Naive thymus-derived CD8-positive, alpha-beta T cell (primary cell): ENCODE results near the gene ESR2. TPM values are rescaled to one million over a fixed set of nuclear protein-coding genes. Genes with fewer than 3 reads are reported as not detected.

Experiments
- ATAC-seq, 2 donors: fragments of 150-1000 bp; cut with Tn5 transposase in 1 of 2; sonication (Bioruptor Pico), chemical (Tn5 transposase) in 1 of 2; 1 replicate in 1 of 2; 2 replicates in 1 of 2; pipeline ENCODE4 v1.10.0; 2021; ENCODE audit warnings: mild to moderate bottlenecking in 2 of 2, moderate library complexity in 2 of 2
- POLR2A ChIA-PET: fragments of 350-600 bp; sonication (Branson Sonifier 250); formaldehyde crosslinking; loops from one replicate; lab custom pipeline; 2021; ENCODE audit warnings: antibody characterized with exemption; lab: Charles Lee
- DNase-seq, 10 donors: peaks; one replicate each; pipeline versions ENCODE4 v3.0.0 to v3.0.0-alpha.2; 2020 to 2022
- H3K27ac Mint-ChIP-seq, 10 donors: one replicate each; pipeline ENCODE4 v1.8.0; 2020 to 2022; ENCODE audit warnings: mild to moderate bottlenecking in 10 of 10, mixed read lengths in 10 of 10, moderate library complexity in 4 of 10, inconsistent platforms in 1 of 10
- H3K27me3 Mint-ChIP-seq, 5 donors: one replicate each; pipeline ENCODE4 v1.8.0; 2021 to 2022; ENCODE audit warnings: mixed read lengths in 5 of 5
- H3K36me3 Mint-ChIP-seq, 3 donors: one replicate each; pipeline ENCODE4 v1.8.0; 2020 to 2022; ENCODE audit warnings: mixed read lengths in 3 of 3, mild to moderate bottlenecking in 2 of 3, inconsistent platforms in 1 of 3
- H3K4me1 Mint-ChIP-seq, 4 donors: one replicate each; pipeline ENCODE4 v1.8.0; 2021 to 2022; ENCODE audit warnings: mixed read lengths in 4 of 4
- H3K4me3 Mint-ChIP-seq, 10 donors: one replicate each; pipeline ENCODE4 v1.8.0; 2020 to 2022; ENCODE audit warnings: mild to moderate bottlenecking in 10 of 10, mixed read lengths in 10 of 10, moderate library complexity in 6 of 10, inconsistent platforms in 1 of 10
- H3K9me3 Mint-ChIP-seq, 9 donors: one replicate each; pipeline ENCODE4 v1.8.0; 2020 to 2022; ENCODE audit warnings: mixed read lengths in 9 of 9, mild to moderate bottlenecking in 3 of 9, inconsistent platforms in 1 of 9, moderate library complexity in 1 of 9
- polyA plus RNA-seq, 3 donors: library from polyadenylated mRNA; unstranded; fragments of 300-500 nt; fragmentation: Illumina TruSeq; gene quantifications; one replicate each; pipeline ENCODE4 v1.2.3, GENCODE V29; 2021
- total RNA-seq, 8 experiments: library from RNA in 2 of 8; stranded (reverse) in 2 of 8; gene quantifications; one replicate each; pipeline ENCODE4 v1.2.3 and lab custom pipeline; 2021 to 2026

Gene ESR2
- total and polyA plus RNA-seq, 5 experiments from 2014 or later, result 0.16 to 0.41 (median 0.29) TPM; not detected in 2

GRCh38 chr14:64255756-64256155 is 38.4 kb downstream of the ESR2 start:
- DNase-seq (no peak), ATAC-seq (no peak)
- Mint-ChIP-seq H3K9me3 (no peaks in the 10 kb centered on the region), H3K27ac (no peak overlapping the region), H3K4me3 (no peak overlapping the region), H3K36me3 (no peaks in the 10 kb centered on the region), H3K27me3 (no peaks in the 10 kb centered on the region), H3K4me1 (no peaks in the 10 kb centered on the region)
- POLR2A ChIA-PET, result no interaction called here

GRCh38 chr14:64253672-64254071 is 40.5 kb downstream of the ESR2 start:
- Mint-ChIP-seq H3K27ac (no peak overlapping the region), H3K36me3 (no peaks in the 10 kb centered on the region), H3K27me3 (peaks cover 0 to 4% (median 0%) of the 10 kb centered on the region in 5 donors), H3K4me3 (no peak overlapping the region), H3K4me1 (no peaks in the 10 kb centered on the region), H3K9me3 (no peaks in the 10 kb centered on the region)
- DNase-seq (no peak), ATAC-seq (no peak)
- POLR2A ChIA-PET, result no interaction called here

GRCh38 chr14:64249363-64249762 is 44.8 kb downstream of the ESR2 start:
- no peak for ATAC-seq
- POLR2A ChIA-PET, result no interaction called here
- DNase-seq, result no peak
- H3K36me3 Mint-ChIP-seq, result peaks cover 0 to 1% (median 0%) of the 10 kb centered on the region in 3 donors
- H3K27ac Mint-ChIP-seq, result no peak overlapping the region
- H3K9me3 Mint-ChIP-seq, result no peaks in the 10 kb centered on the region
- peaks cover 0 to 2% (median 0%) of the 10 kb centered on the region in 4 donors for H3K4me1 Mint-ChIP-seq
- H3K4me3 Mint-ChIP-seq, result no peak overlapping the region
- peaks cover 0 to 14% (median 6%) of the 10 kb centered on the region in 5 donors for H3K27me3 Mint-ChIP-seq

GRCh38 chr14:64248689-64249088 is 45.5 kb downstream of the ESR2 start:
- no peaks in the 10 kb centered on the region for H3K9me3 Mint-ChIP-seq
- POLR2A ChIA-PET, result no interaction called here

GRCh38 chr14:64247195-64247594 is 47.0 kb downstream of the ESR2 start:
- Mint-ChIP-seq H3K27ac (no peak overlapping the region), H3K4me1 (peaks cover 0 to 2% (median 0%) of the 10 kb centered on the region in 4 donors), H3K4me3 (no peak overlapping the region), H3K27me3 (peaks cover 0 to 16% (median 12%) of the 10 kb centered on the region in 5 donors), H3K36me3 (peaks cover 0 to 5% (median 0%) of the 10 kb centered on the region in 3 donors), H3K9me3 (peaks cover 0 to 2% (median 0%) of the 10 kb centered on the region in 9 donors)
- DNase-seq, result no peak
- ATAC-seq, result no peak
- POLR2A ChIA-PET, result no interaction called here

More at GRCh38 chr14:64248689-64249088, 45.5 kb downstream of the ESR2 start:
- ATAC-seq (no peak), DNase-seq (no peak)
- peaks cover 0 to 1% (median 0%) of the 10 kb centered on the region in 3 donors for H3K36me3 Mint-ChIP-seq
- H3K27ac Mint-ChIP-seq, result no peak overlapping the region
- peaks cover 0 to 2% (median 0%) of the 10 kb centered on the region in 4 donors for H3K4me1 Mint-ChIP-seq
- H3K4me3 Mint-ChIP-seq, result no peak overlapping the region
- H3K27me3 Mint-ChIP-seq, result peaks cover 0 to 14% (median 8%) of the 10 kb centered on the region in 5 donors

- POLR2A ChIA-PET, result no interaction called here
- Mint-ChIP-seq H3K9me3 (peaks cover 0 to 2% (median 0%) of the 10 kb centered on the region in 9 donors), H3K27ac (no peak overlapping the region), H3K4me1 (peaks cover 0 to 2% (median 0%) of the 10 kb centered on the region in 4 donors), H3K36me3 (peaks cover 0 to 5% (median 0%) of the 10 kb centered on the region in 3 donors), H3K4me3 (no peak overlapping the region), H3K27me3 (peaks cover 0 to 16% (median 13%) of the 10 kb centered on the region in 5 donors)
- no peak for ATAC-seq
- DNase-seq, result no peak
These were observed 47.5 kb downstream of the ESR2 start for GRCh38 chr14:64246688-64247087.

- peaks cover 0 to 2% (median under 1%) of the 10 kb centered on the region in 4 donors for H3K4me1 Mint-ChIP-seq
- no peak overlapping the region for H3K27ac Mint-ChIP-seq
- DNase-seq (no peak), ATAC-seq (no peak)
- H3K27me3 Mint-ChIP-seq, result peaks cover 2 to 17% (median 16%) of the 10 kb centered on the region in 5 donors
- POLR2A ChIA-PET, result interaction anchor here (0.7 kb wide), 1 partner anchor 33 kb away, joined by 3 read pairs; no protein-coding TSS in a partner anchor
- peaks cover 0 to 5% (median 0%) of the 10 kb centered on the region in 3 donors for H3K36me3 Mint-ChIP-seq
- H3K9me3 Mint-ChIP-seq, result peaks cover 0 to 2% (median 0%) of the 10 kb centered on the region in 9 donors
- no peak overlapping the region for H3K4me3 Mint-ChIP-seq
These were observed 48.7 kb downstream of the ESR2 start for GRCh38 chr14:64245491-64245890.

GRCh38 chr14:64244279-64244678 is 49.9 kb downstream of the ESR2 start:
- peaks cover 12 to 19% (median 16%) of the 10 kb centered on the region in 5 donors for H3K27me3 Mint-ChIP-seq
- H3K9me3 Mint-ChIP-seq, result peaks cover 0 to 2% (median 0%) of the 10 kb centered on the region in 9 donors
- ATAC-seq, result no peak

GRCh38 chr14:64238631-64239030 is 55.5 kb downstream of the ESR2 start:
- POLR2A ChIA-PET, result no interaction called here
- Mint-ChIP-seq H3K36me3 (peaks cover 0 to 4% (median 0%) of the 10 kb centered on the region in 3 donors), H3K27me3 (peaks cover 6 to 12% (median 6%) of the 10 kb centered on the region in 5 donors), H3K4me3 (no peak overlapping the region), H3K27ac (peak overlapping the region in 2 of 10 donors; percentile 63 to 67), H3K9me3 (peaks cover 0 to 2% (median 0%) of the 10 kb centered on the region in 9 donors), H3K4me1 (peaks cover 3 to 39% (median 5%) of the 10 kb centered on the region in 4 donors)
- no peak for DNase-seq
- no peak for ATAC-seq

More at GRCh38 chr14:64244279-64244678, 49.9 kb downstream of the ESR2 start:
- Mint-ChIP-seq H3K4me1 (peaks cover 0 to 6% (median 3%) of the 10 kb centered on the region in 4 donors), H3K4me3 (no peak overlapping the region), H3K36me3 (peaks cover 0 to 5% (median 0%) of the 10 kb centered on the region in 3 donors), H3K27ac (peak overlapping the region in 1 of 10 donors; percentile 31)
- no peak for DNase-seq
- POLR2A ChIA-PET, result no interaction called here

GRCh38 chr14:64238049-64238448 is 56.1 kb downstream of the ESR2 start:
- ATAC-seq (no peak), DNase-seq (no peak)
- H3K36me3 Mint-ChIP-seq, result peaks cover 0 to 4% (median 0%) of the 10 kb centered on the region in 3 donors
- peak overlapping the region in 1 of 10 donors; percentile 63 for H3K27ac Mint-ChIP-seq
- no peak overlapping the region for H3K4me3 Mint-ChIP-seq
- H3K9me3 Mint-ChIP-seq, result peaks cover 0 to 2% (median 0%) of the 10 kb centered on the region in 9 donors
- peaks cover 3 to 39% (median 5%) of the 10 kb centered on the region in 4 donors for H3K4me1 Mint-ChIP-seq
- POLR2A ChIA-PET, result no interaction called here
- H3K27me3 Mint-ChIP-seq, result peaks cover 5 to 12% (median 6%) of the 10 kb centered on the region in 5 donors

- H3K27me3 Mint-ChIP-seq, result peaks cover 0 to 12% (median 2%) of the 10 kb centered on the region in 5 donors
- ATAC-seq (peak; percentile 10 to 66), DNase-seq (peak in 1 of 10 donors; percentile 20)
- peak overlapping the region in 5 of 10 donors; percentile 2 to 87 (median 67) for H3K27ac Mint-ChIP-seq
- POLR2A ChIA-PET, result no interaction called here
- H3K4me3 Mint-ChIP-seq, result peak overlapping the region in 2 of 10 donors; percentile 15 to 46
- peaks cover 3 to 46% (median 5%) of the 10 kb centered on the region in 4 donors for H3K4me1 Mint-ChIP-seq
- H3K36me3 Mint-ChIP-seq, result no peaks in the 10 kb centered on the region
- no peaks in the 10 kb centered on the region for H3K9me3 Mint-ChIP-seq
These were observed 58.2 kb downstream of the ESR2 start for GRCh38 chr14:64235652-64236640.

- Mint-ChIP-seq H3K9me3 (no peaks in the 10 kb centered on the region), H3K36me3 (no peaks in the 10 kb centered on the region), H3K4me3 (peak overlapping the region in 1 of 10 donors; percentile 3), H3K4me1 (peaks cover under 1 to 46% (median 3%) of the 10 kb centered on the region in 4 donors), H3K27ac (peak overlapping the region in 4 of 10 donors; percentile 31 to 87 (median 73)), H3K27me3 (peaks cover 0 to 5% (median 0%) of the 10 kb centered on the region in 5 donors)
- POLR2A ChIA-PET, result no interaction called here
- DNase-seq, result no peak
- ATAC-seq, result no peak
These were observed 59.1 kb downstream of the ESR2 start for GRCh38 chr14:64234877-64235651.
